Tibial nerve (tissue), 3 donors: ENCODE data around the gene HMCN2.

Experiments
- POLR2A ChIP-seq, 2 donors: fragments of 450-650 bp; IDR thresholded peaks; one replicate each; pipeline ENCODE4 v1.6.1; 2017; ENCODE audit warnings: antibody characterized with exemption in 2 of 2, mild to moderate bottlenecking in 2 of 2, moderate library complexity in 2 of 2
- TF ChIP-seq, protein P1 (sequence below), 5 experiments: fragments of 200-600 bp in 3 of 5; fragments of 450-650 bp in 2 of 5; sonication (generic) in 3 of 5; IDR thresholded peaks; one replicate each; pipeline ENCODE4 v1.5.1; 2016 to 2019; ENCODE audit warnings: antibody characterized with exemption in 5 of 5, mild to moderate bottlenecking in 3 of 5, moderate library complexity in 2 of 5

DNA sequence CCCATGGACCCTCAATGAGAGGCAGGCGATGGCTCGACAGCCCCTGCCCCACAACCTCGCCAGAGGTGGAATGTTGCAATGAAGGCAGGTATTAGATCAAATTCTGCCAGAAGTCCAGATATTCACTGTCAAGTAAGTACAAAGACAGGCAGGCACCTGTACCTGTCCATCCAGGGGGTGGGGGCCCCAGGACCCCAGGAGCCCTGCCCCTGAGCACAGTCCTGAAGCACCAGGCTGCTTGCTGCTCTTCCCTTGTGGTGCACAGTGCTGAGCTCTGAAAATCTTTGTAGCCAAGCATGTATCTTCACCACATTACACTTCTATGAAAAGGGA lies 26.2 kb upstream of the HMCN2 start:
- no peak for TF ChIP-seq POLR2A (IDR thresholded peaks at IDR 0.05)
- TF ChIP-seq, protein P1, sequence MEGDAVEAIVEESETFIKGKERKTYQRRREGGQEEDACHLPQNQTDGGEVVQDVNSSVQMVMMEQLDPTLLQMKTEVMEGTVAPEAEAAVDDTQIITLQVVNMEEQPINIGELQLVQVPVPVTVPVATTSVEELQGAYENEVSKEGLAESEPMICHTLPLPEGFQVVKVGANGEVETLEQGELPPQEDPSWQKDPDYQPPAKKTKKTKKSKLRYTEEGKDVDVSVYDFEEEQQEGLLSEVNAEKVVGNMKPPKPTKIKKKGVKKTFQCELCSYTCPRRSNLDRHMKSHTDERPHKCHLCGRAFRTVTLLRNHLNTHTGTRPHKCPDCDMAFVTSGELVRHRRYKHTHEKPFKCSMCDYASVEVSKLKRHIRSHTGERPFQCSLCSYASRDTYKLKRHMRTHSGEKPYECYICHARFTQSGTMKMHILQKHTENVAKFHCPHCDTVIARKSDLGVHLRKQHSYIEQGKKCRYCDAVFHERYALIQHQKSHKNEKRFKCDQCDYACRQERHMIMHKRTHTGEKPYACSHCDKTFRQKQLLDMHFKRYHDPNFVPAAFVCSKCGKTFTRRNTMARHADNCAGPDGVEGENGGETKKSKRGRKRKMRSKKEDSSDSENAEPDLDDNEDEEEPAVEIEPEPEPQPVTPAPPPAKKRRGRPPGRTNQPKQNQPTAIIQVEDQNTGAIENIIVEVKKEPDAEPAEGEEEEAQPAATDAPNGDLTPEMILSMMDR (IDR thresholded peaks at IDR 0.05) = no peak
